Ammon's horn (tissue), 1 donor: ENCODE measurements around the gene TSSK6.

ENCODE experiments used
- DNase-seq: peaks from one replicate; pipeline ENCODE4 v3.0.0-alpha.2; 2016; ENCODE audit warnings: low spot score

The TSSK6 gene

GRCh38 chr19:19514881-19515641, at the start of gene TSSK6:
TSS of gene TSSK6 (minus strand) at chr19:19515548. CDS start at chr19:19515427, 121 bp downstream.
- no peak for DNase-seq

GRCh38 chr19:19563348-19563848, 48.0 kb upstream of the TSSK6 start:
- DNase-seq, result no peak

GRCh38 chr19:19562665-19563347, 47.5 kb upstream of the TSSK6 start:
- no peak for DNase-seq

- no peak for DNase-seq
Measured at GRCh38 chr19:19561946-19562664, 46.8 kb upstream of the TSSK6 start.

- DNase-seq, result no peak
Measured at GRCh38 chr19:19559931-19560330, 44.6 kb upstream of the TSSK6 start.

DNA sequence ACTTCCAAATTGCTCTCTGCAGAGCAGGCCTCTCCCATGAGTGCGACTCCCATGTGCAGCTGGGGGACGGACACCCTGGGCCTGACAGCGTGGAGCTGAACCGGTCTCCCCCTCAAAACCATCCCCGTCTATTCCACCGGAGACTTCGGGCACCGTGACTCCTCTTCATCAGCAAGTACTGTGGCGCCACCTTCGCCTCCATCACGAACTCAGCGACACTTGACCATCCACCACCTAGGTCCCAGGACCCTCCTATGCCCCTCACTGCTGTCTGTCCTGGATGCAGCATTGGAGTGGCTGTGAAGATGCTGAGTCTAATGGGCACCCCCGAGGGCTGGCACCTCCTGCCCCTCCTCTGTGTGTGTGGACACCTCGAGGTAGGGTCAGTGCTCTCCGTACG, 43.3 kb upstream of the TSSK6 start:
- no peak for DNase-seq

GRCh38 chr19:19558055-19558454, 42.7 kb upstream of the TSSK6 start:
- DNase-seq, result no peak

DNA sequence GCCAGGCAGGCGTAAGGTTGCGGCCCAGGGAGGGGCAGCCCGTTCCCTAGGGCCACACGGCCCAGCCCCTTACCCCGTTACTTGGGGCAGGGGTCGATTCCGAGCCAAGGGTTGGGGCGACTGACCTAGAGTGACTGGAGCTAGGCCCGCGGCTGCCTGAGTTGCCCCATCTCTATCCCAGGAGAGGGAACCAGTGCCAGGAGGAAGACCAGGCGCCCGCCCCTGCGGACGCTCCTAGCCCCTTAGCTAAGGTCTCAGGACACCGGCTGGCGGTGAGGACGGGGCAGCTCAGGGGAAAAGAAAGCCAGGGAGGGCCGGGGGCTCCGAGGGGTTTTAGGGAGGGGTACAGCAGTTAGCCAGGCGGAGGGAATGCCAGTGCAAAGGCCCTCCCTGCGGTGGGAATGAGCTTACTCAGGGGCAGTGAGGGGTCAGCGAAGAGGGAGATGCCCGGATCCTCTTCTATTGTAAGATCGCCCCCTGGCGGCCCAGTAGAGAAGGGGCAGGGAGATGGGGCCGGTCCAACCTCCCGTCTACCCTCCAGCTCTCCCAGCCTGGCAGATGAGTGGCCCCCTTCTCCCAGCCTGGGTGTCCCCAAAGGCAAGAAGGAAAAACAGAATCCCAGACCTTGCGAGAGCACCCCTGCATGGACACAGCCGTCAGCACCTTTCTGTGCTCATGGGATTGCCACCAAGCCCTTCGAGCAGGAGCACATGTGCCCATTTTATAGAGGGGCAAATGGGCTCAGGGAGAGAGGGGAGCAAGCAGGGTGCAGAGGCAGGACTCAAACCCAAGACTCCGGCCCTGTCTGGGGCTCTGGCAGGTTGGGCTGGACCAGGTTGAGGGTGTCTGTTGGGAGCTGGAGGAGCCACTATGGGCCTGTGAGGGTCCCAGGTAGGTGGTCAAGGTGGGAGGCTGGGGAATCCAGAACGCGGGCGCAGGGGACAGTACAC, 39.0 kb upstream of the TSSK6 start:
- no peak for DNase-seq

DNA sequence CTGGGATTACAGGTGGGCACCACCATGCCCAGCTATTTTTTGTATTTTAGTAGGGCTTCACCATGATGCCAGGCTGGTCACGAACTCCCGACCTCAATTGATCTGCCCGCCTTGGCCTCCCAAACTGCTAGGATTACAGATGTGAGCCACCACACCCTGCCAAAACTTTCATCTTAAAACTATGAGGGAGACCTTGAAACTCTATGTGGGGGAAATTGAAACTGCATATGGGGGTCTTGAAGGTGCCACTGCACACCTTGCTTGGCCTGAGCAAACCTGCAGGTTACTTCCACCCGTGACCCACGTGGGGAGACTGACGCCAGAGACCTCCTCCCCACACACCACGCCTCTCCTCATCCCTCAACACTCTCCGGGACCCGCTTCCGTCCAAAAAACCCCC, 38.3 kb upstream of the TSSK6 start:
- no peak for DNase-seq

DNA sequence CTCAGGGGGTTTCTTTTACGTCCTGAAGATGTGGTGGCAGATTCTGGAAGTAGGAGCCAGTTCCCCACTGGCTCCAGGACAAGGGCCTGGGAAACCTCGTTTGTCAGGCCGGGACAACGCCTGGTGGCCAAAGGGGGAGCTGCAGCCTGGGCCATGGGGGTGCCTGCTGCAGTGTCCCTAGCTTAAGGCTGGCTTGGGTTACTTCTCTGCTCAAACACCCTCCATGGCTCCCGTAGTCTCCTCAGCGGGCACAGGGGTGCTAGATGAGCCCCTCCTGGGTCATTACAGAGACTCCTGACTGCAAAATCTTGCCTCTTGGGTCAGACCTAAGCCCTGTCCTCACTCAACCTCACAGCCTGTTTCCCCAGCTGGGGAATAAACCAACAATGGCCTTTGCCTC, 37.5 kb upstream of the TSSK6 start:
- DNase-seq, result no peak

- no peak for DNase-seq
Measured at GRCh38 chr19:19551853-19552192, 36.5 kb upstream of the TSSK6 start.

GRCh38 chr19:19550972-19551852, 35.9 kb upstream of the TSSK6 start:
- DNase-seq, result no peak

- DNase-seq, result no peak
Measured at GRCh38 chr19:19550485-19550929, 35.2 kb upstream of the TSSK6 start.

- no peak for DNase-seq
Measured at GRCh38 chr19:19549804-19550464, 34.6 kb upstream of the TSSK6 start.

- DNase-seq, result no peak
Measured at GRCh38 chr19:19548915-19549759, 33.8 kb upstream of the TSSK6 start.

DNA sequence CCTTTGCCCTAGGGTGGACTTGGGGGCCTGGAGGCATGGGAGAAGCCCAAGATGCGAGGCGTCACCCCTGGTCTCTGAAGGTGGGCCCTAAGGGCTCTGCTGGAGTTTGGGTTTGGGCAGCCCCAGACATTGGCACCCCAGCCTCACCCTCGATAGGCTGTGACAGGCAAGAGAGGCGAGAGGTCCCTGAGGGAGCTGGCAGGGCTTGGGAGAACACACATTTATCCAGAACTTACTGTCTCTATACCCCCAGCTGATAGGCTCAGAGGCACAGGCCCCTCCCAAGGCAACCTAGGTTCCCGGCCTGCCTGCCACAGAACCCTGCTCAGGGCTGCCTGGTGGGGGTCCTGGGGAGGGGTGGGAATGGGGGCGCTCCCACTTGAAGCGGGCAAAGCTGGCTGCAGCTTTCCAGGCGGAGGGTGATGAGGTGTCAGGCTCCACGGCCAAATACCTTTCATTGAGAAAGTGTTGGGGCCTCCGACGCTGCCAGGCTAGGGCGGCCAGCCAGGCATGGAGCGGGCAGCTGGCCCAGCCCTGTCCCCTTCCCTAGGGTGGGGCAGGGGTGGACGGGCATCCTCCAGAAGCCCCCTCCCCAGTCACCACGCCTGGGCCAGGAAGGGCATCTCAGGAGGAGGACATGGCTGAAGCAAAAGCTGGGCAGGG, 32.5 kb upstream of the TSSK6 start:
- no peak for DNase-seq

DNA sequence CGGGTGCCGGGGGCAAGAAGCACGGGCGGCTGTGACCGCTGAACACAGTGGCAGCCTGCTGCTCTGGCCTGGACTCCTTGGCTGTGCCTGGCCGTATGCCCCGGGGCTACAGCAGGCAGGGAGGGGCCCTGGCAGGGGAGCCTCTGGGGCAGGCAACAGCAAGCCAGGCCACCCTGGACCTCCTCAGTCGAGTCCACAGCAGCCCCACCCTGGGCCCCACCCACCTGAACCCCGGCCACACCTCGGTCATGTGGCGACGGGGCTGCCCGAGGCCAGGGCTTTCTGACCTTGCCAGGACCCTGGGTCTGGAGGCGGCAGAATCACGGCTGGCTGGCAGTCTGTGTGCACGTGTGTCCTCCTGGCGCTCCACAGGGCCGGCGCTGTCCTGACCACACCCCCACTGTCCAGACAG, 31.4 kb upstream of the TSSK6 start:
- no peak for DNase-seq

GRCh38 chr19:19545707-19546106, 30.4 kb upstream of the TSSK6 start:
- DNase-seq, result no peak
